Neural crest cell (in vitro differentiated cells): ENCODE results near the gene MTREX. TPM values are rescaled to one million over a fixed set of nuclear protein-coding genes. Genes with fewer than 3 reads are reported as not detected.

Experiments used
- DNase-seq: peaks from one replicate; pipeline ENCODE4 v3.0.0; 2021; ENCODE audit warnings: low read depth, mixed read lengths, low spot score
- H3K27ac Mint-ChIP-seq: one replicate; pipeline ENCODE4 v1.8.0; 2021; ENCODE audit warnings: mild to moderate bottlenecking, mixed read lengths; ENCODE audit not compliant: unreplicated experiment
- H3K27me3 Mint-ChIP-seq: 2 replicates; pipeline ENCODE4 v1.8.0; 2021; ENCODE audit warnings: low read depth, mild to moderate bottlenecking, mixed read lengths
- H3K36me3 Mint-ChIP-seq: 2 replicates; pipeline ENCODE4 v1.8.0; 2021; ENCODE audit warnings: low read depth, mild to moderate bottlenecking, mixed read lengths
- H3K4me1 Mint-ChIP-seq: 2 replicates; pipeline ENCODE4 v1.8.0; 2021; ENCODE audit warnings: mixed read lengths
- H3K4me3 Mint-ChIP-seq: one replicate; pipeline ENCODE4 v1.8.0; 2021; ENCODE audit warnings: mild to moderate bottlenecking, mixed read lengths
- H3K9me3 Mint-ChIP-seq: 2 replicates; pipeline ENCODE4 v1.8.0; 2021; ENCODE audit warnings: mixed read lengths
- total RNA-seq: library from RNA; stranded (reverse); gene quantifications from 2 replicates; pipeline ENCODE4 v1.2.1, GENCODE V29; 2021
- TF ChIP-seq, protein P1 (sequence below): fragments of 200-600 bp; sonication (generic); conservative IDR thresholded peaks from 2 replicates; pipeline ENCODE4 v1.5.0; 2021; ENCODE audit warnings: antibody characterized with exemption, mild to moderate bottlenecking

The MTREX gene
- total RNA-seq, 1 donor from 2014 or later = 101 TPM

DNA sequence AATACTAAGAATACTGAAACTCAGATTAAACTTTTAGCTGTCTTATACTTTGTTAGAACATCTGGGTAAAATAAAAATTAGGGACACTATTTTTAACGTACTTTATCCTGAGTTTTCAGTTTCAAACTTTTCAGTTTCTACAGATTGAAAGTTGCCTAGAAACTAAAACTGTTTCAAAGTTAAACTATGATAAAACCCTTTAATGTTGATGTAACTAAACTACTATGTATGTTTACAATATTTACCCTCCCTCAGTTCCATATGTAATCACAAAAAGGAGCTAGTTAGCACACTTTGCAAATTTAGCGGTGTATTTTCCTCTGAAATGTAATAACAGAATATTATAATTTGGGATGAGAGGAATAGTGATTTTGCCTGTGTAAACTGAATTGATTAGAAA, 105.9 kb downstream of the MTREX start:
- TF ChIP-seq, protein P1, sequence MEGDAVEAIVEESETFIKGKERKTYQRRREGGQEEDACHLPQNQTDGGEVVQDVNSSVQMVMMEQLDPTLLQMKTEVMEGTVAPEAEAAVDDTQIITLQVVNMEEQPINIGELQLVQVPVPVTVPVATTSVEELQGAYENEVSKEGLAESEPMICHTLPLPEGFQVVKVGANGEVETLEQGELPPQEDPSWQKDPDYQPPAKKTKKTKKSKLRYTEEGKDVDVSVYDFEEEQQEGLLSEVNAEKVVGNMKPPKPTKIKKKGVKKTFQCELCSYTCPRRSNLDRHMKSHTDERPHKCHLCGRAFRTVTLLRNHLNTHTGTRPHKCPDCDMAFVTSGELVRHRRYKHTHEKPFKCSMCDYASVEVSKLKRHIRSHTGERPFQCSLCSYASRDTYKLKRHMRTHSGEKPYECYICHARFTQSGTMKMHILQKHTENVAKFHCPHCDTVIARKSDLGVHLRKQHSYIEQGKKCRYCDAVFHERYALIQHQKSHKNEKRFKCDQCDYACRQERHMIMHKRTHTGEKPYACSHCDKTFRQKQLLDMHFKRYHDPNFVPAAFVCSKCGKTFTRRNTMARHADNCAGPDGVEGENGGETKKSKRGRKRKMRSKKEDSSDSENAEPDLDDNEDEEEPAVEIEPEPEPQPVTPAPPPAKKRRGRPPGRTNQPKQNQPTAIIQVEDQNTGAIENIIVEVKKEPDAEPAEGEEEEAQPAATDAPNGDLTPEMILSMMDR = no peak
- Mint-ChIP-seq H3K27ac (no peak overlapping the region), H3K9me3 (no peaks in the 10 kb centered on the region), H3K4me1 (no peaks in the 10 kb centered on the region), H3K27me3 (no peaks in the 10 kb centered on the region), H3K36me3 (peaks cover 10% of the 10 kb centered on the region), H3K4me3 (no peak overlapping the region)
- DNase-seq = no peak

DNA sequence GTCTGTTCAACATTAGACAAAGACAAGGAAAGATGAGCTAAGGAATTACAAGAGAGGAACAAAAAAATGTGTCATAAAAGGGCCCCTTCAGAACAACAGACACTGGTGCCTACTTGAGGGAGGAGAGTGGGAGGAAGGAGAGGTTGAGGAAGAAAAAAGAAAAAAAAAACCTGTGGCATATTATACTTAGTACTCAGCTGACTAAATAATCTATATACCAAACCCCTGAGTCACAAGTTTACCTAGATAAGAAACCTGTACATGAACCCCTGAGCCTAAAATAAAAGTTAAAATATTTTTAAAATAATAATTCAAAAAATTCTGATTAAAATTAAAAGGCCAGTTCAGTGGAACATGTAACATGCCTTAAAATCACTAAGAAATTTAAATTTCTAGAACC, 107.3 kb downstream of the MTREX start:
- Mint-ChIP-seq H3K9me3 (no peaks in the 10 kb centered on the region), H3K4me3 (no peak overlapping the region), H3K27ac (no peak overlapping the region), H3K36me3 (peaks cover 6% of the 10 kb centered on the region), H3K27me3 (no peaks in the 10 kb centered on the region), H3K4me1 (peaks cover 5% of the 10 kb centered on the region)
- no peak for DNase-seq
- TF ChIP-seq, protein P1 = no peak

DNA sequence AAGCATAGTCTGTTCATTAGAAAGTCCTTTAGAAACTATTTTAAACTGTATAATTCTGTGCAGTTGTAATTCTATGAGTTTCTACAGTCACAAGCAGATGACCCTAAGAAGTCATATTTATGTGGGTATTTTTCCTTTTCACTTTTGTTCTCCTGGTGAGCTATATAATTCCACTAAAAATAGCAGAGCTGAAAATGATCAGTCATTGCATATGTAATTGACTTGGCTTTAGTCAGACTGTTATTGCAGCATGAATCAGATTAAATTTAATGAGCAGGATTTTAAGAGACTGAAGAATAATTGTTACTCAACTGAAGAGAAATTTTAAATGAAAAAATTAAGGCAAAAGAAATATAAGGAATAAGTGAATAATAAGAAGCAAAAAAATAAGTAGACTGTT, 108.5 kb downstream of the MTREX start:
- H3K27me3 Mint-ChIP-seq = no peaks in the 10 kb centered on the region
- H3K9me3 Mint-ChIP-seq = no peaks in the 10 kb centered on the region
- H3K4me1 Mint-ChIP-seq = peaks cover 5% of the 10 kb centered on the region
- H3K27ac Mint-ChIP-seq = no peak overlapping the region
- TF ChIP-seq, protein P1 = no peak
- peaks cover 6% of the 10 kb centered on the region for H3K36me3 Mint-ChIP-seq
- no peak overlapping the region for H3K4me3 Mint-ChIP-seq
- no peak for DNase-seq

DNA sequence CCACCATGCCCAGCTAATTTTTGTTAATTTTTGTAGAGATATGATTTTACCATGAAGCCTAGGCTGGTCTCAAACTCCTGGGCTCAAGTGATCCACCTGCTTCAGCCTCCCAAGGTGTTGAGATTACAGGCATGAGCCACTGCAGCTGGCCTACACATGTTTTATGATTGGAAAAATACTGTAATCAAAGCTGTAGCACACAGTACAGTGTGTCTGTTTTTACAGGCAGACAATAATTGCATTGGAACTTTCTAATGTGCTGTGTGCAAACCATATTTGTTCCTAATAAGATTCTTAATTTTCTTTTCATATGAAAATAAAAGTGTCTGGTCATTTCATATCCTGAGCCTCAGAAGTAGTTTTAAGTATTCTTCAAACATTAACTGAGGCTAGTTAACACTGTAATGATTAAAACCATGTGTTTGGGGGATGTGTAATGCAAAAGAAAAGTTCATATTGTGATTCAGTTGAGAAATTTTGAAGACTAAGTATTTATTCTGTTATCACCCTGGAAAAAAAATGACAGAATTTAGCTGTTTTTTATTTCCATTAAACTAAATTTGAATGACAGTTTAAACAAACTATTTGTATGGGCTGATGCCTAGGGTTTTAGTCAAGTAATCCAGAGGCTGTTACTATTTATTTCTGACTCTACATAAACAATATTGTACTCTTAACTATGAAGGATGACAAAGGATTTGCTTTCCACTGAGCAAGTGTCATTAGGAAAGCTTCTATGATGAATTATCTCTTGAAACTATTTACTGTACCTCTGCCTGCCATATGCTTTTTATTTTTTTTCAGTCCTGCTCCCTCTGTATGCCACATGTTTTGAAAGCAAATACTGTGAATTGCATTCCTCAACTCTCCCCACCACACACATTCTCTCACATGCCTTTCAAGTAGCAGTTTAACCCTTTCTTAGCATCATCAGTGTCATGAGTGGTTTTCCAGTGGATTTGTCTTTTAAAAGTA, 111.5 kb downstream of the MTREX start:
- Mint-ChIP-seq H3K27me3 (no peaks in the 10 kb centered on the region), H3K9me3 (peaks cover 2% of the 10 kb centered on the region), H3K27ac (no peak overlapping the region), H3K4me3 (no peak overlapping the region), H3K36me3 (peaks cover 19% of the 10 kb centered on the region), H3K4me1 (peaks cover 5% of the 10 kb centered on the region)
- no peak for DNase-seq
- TF ChIP-seq, protein P1 = no peak

DNA sequence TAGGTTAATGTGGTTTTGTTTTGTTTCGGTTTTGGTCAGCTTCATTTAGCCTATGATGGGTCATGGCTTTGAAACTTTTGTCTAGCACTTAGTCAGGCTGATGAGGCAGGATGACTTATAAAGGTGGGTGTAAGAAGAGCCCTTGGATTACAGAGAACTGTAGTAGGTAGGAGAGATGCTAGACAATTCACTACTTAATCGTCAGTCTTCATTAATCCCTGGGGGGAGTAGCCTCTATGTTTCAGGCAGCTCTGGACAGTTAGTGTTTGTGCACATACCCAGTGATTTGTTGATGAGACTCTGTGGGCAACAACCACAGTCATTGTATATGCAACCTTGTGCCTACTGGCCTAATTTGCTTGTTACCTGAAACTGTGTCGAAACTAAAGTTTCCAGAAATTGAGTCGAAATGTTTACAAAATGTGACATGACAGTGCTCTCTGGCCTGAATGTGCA, 113.3 kb downstream of the MTREX start:
- TF ChIP-seq, protein P1 = no peak
- no peak for DNase-seq
- H3K4me1 Mint-ChIP-seq = peaks cover 5% of the 10 kb centered on the region
- no peak overlapping the region for H3K27ac Mint-ChIP-seq
- H3K36me3 Mint-ChIP-seq = peaks cover 22% of the 10 kb centered on the region
- H3K4me3 Mint-ChIP-seq = no peak overlapping the region
- H3K27me3 Mint-ChIP-seq = no peaks in the 10 kb centered on the region
- H3K9me3 Mint-ChIP-seq = peaks cover 2% of the 10 kb centered on the region
